ENCODE results near the gene MLLT10. TPM values are rescaled to one million over a fixed set of nuclear protein-coding genes. Genes with fewer than 3 reads are reported as not detected.
A peak's percentile ranks its signal among the peaks of the same experiment; 100 is the strongest.

Gene MLLT10
- total RNA-seq, 1 donor from 2014 or later: 50.9 TPM

- DNase-seq: no peak
These were observed 5.6 kb upstream of the MLLT10 start for GRCh38 chr10:21528236-21529031.

GRCh38 chr10:21529032-21529910 lies 4.8 kb upstream of the MLLT10 start:
- DNase-seq: no peak
- TF ChIP-seq CTCF (IDR thresholded peaks at IDR 0.05; ENCODE audit: partially characterized antibody, unreplicated experiment): no peak
- peaks cover 18% of the 10 kb centered on the region for H3K27me3 Mint-ChIP-seq (ENCODE audit: unreplicated experiment)
- peaks cover 24% of the 10 kb centered on the region for H3K4me1 Mint-ChIP-seq (ENCODE audit: low read depth, unreplicated experiment)
- no peaks in the 10 kb centered on the region for H3K36me3 Mint-ChIP-seq (ENCODE audit: unreplicated experiment)
- peak overlapping the region; percentile 91 for H3K4me3 Mint-ChIP-seq (ENCODE audit: unreplicated experiment)
- H3K9me3 Mint-ChIP-seq (ENCODE audit: unreplicated experiment): peaks cover 27% of the 10 kb centered on the region
- peak overlapping the region; percentile 96 for H3K27ac Mint-ChIP-seq (ENCODE audit: unreplicated experiment)

More at GRCh38 chr10:21528236-21529031, 5.6 kb upstream of the MLLT10 start:
- H3K27me3 Mint-ChIP-seq (ENCODE audit: unreplicated experiment): peaks cover 15% of the 10 kb centered on the region
- peak overlapping the region; percentile 91 for H3K4me3 Mint-ChIP-seq (ENCODE audit: unreplicated experiment)
- peaks cover 28% of the 10 kb centered on the region for H3K4me1 Mint-ChIP-seq (ENCODE audit: low read depth, unreplicated experiment)
- H3K9me3 Mint-ChIP-seq (ENCODE audit: unreplicated experiment): peaks cover 29% of the 10 kb centered on the region
- no peaks in the 10 kb centered on the region for H3K36me3 Mint-ChIP-seq (ENCODE audit: unreplicated experiment)
- H3K27ac Mint-ChIP-seq (ENCODE audit: unreplicated experiment): peak overlapping the region; percentile 96
- TF ChIP-seq CTCF (IDR thresholded peaks at IDR 0.05; ENCODE audit: partially characterized antibody, unreplicated experiment): no peak

- Mint-ChIP-seq H3K27me3 (ENCODE audit: unreplicated experiment) (peaks cover 13% of the 10 kb centered on the region), H3K27ac (ENCODE audit: unreplicated experiment) (no peak overlapping the region), H3K4me1 (ENCODE audit: low read depth, unreplicated experiment) (peaks cover 22% of the 10 kb centered on the region), H3K4me3 (ENCODE audit: unreplicated experiment) (no peak overlapping the region), H3K9me3 (ENCODE audit: unreplicated experiment) (peaks cover 24% of the 10 kb centered on the region), H3K36me3 (ENCODE audit: unreplicated experiment) (no peaks in the 10 kb centered on the region)
- no peak for TF ChIP-seq CTCF (IDR thresholded peaks at IDR 0.05; ENCODE audit: partially characterized antibody, unreplicated experiment)
- no peak for DNase-seq
These were observed 3.9 kb upstream of the MLLT10 start for GRCh38 chr10:21530168-21530567.

GRCh38 chr10:21530641-21531040 lies 3.4 kb upstream of the MLLT10 start:
- TF ChIP-seq CTCF (IDR thresholded peaks at IDR 0.05; ENCODE audit: partially characterized antibody, unreplicated experiment): no peak
- no peak overlapping the region for H3K4me3 Mint-ChIP-seq (ENCODE audit: unreplicated experiment)
- H3K27me3 Mint-ChIP-seq (ENCODE audit: unreplicated experiment): peaks cover 13% of the 10 kb centered on the region
- peaks cover 23% of the 10 kb centered on the region for H3K9me3 Mint-ChIP-seq (ENCODE audit: unreplicated experiment)
- H3K27ac Mint-ChIP-seq (ENCODE audit: unreplicated experiment): no peak overlapping the region
- H3K36me3 Mint-ChIP-seq (ENCODE audit: unreplicated experiment): no peaks in the 10 kb centered on the region
- DNase-seq: no peak
- peaks cover 24% of the 10 kb centered on the region for H3K4me1 Mint-ChIP-seq (ENCODE audit: low read depth, unreplicated experiment)
